ENCODE data around the gene ADK.

GRCh38 chr10:74706966-74707365 is 555.9 kb downstream of the ADK start:
- TF ChIP-seq CTCF (optimal IDR thresholded peaks at IDR 0.05 in 1 of 3, IDR thresholded peaks at IDR 0.05 in 1 of 3, conservative IDR thresholded peaks at IDR 0.05 in 1 of 3; ENCODE audit: extremely low read depth in 1 of 3, insufficient read depth in 2 of 3, low read length in 3 of 3) (no peak), EZH2 (IDR thresholded peaks at IDR 0.05; ENCODE audit: low read length) (no peak)
